Embryonic facial prominence (tissue), 1 donor: ENCODE results near the gene MIB1.
"Not testable (repeated sequence)": the region's sequence is repeated elsewhere in the genome, so short reads cannot be mapped to it uniquely, and the experiment has no call there.

Experiments
- DNase-seq: peaks from one replicate; pipeline ENCODE4 v3.0.0-alpha.2; 2016; ENCODE audit errors: extremely low spot score

Gene MIB1

DNA sequence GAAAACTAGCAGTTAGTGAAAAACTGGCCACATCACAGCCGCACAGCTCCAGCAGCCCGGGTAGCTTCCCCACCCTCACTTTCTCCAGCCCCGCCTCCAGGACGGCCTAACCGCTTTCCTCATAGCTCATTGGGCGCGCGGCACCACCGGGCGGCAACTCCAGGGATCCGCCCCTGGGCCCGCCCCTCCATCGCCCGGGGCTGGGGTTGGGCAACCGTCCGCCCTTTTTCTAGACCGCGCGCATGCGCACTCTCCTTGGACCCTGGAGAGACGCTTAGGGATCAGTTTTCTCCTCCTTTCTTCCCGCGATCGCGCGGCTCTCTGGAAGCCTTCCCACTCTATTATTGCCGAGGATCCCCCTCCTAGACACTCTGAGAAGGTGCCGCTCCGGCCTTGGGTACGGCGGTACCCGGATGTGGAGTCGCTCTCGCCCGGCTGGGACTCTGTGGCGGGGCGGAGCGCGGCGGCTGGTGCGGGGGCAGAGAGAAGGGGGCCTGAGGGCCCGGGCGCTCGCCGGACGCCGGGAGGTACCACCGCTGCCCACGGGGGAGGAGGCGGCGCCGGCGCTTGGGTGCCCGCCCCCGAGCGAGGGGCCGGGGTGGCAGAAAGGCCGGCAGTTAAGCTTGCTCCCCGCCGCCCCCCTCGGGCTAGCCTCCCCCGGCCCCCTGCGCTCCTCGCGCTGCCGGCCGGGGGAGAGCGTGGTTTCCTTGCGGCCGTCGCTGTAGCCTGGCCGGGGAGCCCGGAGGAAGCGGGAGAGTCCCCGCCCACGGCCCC, at the start of gene MIB1:
Gene MIB1, plus strand, starts transcription at position 255 of the 774 bp plus-strand sequence. CDS start 792 bp downstream, outside the sequence.
- DNase-seq, result peak; percentile 96

DNA sequence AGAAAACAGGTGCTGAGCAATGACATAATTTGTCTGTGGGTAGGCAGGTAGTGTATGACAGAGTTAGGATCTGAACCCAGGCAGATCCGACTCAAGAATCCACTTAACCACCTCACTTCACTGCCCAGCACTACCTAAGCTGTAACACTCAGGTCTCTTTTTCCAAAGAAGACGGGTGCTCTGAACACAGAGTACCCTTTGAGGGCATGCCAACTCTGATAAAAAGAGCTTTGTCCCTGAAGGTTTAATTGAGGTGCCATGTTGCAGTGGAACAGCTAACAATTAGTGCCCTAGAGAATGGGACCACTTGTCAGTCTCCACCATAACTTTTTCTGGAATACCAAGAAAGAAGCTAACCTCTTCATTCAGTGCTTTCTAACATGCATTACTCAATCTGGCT, 47.3 kb upstream of the MIB1 start:
- no peak for DNase-seq

DNA sequence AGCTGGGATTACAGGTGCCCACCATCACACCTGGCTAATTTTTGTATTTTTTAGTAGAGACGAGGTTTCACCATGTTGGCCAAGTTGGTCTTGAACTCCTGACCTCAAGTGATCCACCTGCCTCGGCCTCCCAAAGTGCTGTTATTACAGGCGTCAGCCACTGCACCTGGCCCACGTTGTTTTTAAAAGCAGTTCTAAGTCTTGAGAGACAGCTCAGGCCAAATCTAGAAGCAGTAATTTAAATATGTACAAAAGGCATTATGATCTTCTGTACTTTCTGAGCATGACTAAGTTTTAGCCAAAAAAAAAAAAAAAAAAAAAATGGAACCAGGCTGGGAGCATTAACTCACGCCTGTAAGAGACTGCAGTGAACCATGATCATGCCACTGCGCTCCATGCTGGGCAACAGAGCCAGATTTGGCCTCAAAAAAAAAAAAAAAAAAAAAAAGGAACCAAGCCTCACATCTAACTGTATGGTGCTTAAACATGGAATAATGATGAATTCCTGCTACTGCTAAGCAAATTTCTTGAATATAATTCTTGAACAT, 40.0 kb upstream of the MIB1 start:
- no peak for DNase-seq

DNA sequence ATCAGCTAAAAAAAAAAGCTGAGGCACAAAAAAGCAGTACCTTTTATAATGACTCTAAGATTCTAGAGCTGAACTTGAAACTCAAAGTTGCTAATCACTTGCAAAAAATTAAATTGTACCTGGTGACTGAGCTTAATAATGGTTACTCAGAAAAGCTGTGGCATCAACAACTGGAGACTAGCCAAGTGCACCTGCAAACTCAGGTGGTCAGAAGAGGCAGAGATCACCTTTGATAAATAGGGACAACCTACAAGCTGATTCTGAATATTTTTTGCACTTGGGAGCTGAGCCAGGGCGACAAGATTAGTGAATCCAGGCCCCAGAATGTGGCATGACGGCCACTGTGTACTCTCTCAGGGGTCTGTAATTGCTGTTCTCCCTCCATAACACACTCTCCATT, 39.0 kb upstream of the MIB1 start:
- no peak for DNase-seq

DNA sequence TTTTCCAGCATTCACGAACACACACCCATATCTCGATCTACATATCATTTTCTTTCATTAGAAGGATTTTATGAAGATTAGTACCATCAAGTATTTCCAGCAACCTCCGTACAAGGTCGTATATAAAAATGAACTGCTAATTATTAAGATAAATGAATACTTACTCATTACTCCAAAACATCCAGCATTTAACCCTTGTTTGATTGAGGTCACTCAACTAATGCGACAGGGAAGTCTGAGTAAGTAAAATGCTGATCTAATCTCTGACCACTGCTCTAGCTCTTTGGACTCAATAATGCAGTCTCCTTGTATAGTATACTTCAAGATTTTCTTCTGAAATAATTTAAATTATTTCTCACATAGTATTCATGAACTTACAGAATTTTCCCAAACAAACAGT, 38.0 kb upstream of the MIB1 start:
- no peak for DNase-seq

DNA sequence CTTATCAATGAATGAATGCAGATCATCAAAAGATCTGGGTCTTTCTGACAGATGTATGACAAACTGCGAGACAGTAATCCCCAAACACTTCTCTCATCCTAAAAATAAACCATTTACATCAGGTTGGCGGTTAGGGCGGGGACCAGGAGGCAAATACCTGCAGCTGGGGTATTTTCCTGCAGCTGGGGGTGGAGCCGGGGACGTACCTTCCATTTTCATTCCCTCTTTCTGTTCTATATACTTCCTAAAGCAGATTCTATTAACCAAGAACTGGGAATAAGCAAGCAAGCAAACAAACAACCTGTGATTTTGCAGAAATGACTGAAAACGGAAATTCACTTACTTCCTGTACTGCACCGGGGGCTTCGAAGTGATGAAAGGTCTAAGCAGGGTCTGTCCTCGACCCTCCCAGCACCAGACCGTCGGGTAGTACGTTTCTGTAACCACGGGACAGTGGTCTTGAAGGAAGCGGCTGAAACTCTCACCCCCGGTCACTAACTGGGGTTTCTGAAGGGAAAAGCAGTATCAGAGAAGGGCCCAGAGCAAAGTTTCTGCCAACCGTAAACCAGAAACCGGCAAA, 37.3 kb upstream of the MIB1 start:
- DNase-seq, result no peak

DNA sequence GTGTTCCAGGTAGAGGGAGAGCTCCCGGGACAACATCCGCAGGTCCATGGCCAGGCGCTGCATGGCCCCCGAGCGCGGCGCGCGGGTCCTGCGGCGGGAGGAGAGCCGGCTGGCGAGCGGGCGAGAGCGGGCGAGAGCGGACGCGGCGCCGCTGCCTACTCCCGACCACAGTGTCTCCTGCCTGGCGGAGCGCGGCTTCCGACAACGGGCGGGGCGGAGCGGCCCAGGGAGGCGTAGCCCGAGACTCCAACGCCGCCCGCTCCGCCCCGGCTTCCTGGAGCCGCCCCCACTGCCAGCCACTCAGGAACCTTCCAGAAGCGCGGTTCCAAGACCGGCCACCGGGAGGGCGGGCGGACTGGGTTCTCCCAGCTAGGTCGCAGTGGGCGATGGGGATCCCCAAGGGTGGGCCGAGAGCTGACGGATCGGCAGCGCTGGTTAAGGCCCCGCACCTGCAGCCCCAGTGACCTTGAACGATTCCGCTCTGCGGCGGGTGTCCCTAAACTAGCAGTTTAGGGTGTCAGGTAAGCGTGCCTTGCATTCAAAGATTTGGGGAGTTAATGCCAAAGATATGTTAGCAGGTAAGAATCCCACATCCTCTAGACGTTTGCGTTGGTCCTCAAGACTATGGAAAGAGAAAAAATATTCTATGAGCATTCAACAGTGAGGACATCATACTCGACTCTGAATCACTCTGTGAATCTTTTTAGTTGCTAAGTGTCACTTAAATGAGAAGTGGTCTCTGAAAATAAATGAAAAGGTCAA, 35.8 kb upstream of the MIB1 start, which contains the start of gene ABHD3:
Gene ABHD3, minus strand, starts transcription at position 172 of the 762 bp plus-strand sequence. Its CDS starts 109 bp downstream, at position 63.
- DNase-seq, result peak; percentile 61

DNA sequence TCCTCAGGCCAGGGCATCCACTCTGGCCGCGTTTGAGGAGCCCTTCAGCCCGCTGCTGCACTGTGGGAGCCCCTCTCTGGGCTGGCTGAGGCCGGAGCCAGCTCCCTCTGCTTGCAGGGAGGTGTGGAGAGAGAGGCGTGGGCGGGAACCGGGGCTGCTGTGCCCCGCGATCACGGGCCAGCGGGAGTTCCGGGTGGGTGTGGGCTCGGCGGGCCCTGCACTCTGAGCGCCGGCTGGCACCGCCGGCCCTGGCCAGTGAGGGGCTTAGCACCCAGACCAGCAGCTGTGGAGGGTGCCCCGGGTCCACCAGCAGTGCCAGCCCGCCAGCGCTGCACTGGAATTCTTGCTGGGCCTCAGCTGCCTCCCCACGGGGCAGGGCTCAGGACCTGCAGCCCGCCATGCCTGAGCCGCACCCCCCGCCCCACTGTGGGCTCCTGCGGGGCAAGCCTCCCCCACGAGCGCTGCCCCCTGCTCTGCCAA, 34.2 kb upstream of the MIB1 start:
- DNase-seq, result no peak

DNA sequence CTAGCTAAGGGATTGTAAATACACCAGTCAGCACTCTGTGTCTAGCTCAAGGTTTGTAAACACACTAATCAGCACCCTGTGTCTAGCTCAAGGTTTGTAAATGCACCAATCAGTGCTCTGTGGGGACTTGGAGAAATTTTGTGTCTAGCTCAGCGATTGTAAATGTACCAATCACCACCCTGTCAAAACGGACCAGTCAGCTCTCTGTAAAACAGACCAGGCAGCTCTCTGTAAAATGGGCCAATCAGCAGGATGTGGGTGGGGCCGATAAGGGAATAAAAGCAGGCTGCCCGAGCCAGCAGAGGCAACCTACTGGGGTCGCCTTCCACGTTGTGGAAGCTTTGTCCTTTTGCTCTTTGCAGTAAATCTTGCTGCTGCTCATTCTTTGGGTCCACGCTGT, 33.5 kb upstream of the MIB1 start:
- not testable (repeated sequence) for DNase-seq

DNA sequence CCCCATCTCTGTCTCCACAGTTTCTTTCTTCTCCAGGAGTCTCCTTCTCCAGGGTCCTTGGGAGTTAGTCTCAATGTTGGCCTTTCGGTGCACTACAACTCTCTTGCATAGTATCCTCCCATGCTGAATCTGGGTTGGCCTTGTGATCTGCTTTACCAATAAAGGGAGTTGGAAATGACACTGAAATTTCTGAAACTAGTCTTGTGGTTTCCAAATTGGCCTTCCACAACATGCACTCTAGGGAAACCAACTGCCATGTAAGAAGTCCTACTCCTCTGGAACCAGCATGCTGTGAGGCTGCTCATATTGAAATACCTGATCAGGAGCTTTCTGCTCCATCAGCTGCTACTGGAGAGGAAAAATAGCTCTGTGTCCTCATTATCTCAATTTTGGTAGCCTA, 26.1 kb upstream of the MIB1 start:
- no peak for DNase-seq

DNA sequence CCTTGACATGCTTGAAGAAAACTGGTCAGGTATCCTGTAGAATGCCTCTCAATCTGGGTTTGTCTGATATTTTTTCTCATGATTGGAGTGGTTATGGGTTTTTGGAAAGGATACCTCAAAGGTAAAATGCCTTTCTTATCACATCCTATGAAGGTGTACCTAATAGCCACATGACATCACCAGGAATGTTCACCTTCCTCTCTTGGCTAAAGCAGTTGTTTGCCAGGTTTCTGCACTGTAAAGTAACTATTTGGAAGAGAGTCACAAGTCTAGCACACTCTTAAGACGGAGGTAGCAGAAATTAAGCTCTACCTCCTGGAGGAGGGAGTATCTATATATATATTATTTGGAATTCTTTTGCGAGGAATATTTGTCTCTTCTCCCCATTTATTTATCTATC, 17.9 kb upstream of the MIB1 start:
- DNase-seq, result no peak

DNA sequence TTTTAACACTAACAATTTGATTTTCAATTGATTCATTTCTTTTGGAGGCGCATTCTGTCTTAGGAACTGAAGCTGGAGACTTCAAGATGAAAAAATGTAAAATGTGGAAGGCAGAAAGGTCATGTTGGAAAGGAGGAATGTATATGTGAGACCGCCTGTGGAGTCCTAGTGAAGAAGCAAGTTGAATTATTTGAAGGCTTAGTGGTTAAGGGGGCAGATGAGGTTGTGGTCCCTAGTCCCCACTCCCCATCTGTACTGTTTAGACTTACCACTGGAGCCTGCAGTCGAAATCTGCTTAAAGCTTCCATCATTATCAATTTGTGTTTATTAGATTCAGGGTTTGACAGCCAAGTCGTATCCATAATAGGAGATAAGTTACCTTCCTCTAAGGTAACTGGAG, 15.4 kb upstream of the MIB1 start:
- DNase-seq, result no peak

DNA sequence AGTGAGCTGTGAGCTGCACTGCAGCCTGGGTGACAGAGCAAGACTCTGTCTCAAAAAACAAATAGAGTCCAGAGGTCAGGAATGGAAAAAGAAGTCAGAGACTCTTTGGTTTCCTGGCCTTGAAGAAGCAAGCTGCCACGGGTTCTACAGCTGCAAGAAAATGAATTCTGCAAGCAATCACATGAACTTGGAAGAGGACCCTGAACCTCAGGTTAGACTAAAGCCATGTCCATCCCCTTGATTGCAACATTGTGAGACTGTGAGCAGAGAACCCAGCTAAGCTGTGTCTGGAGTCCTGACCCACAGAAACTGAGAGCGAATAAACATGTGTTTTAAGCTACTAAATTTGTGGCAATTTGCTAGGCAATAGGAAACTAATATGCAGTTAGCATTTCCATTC, 12.9 kb upstream of the MIB1 start:
- no peak for DNase-seq

DNA sequence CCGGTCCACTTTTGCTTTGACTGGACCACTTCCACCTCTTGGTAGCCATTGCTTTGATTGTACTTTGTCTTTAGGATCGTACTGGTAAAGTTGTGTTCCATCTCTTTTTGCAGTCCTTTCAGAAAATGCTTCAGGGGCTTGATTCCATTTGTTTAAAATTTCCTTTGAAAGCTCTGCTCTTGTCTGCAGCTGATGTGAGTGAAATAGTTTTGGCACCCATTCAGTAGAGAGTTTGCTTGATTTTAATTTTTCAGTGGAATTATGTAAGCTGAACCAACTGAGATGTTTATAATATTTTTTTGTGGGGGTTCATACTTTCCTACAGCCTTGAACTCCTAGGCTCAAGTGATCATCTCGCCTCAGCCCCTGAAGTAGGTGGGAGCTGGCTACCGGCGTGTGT, 7.6 kb upstream of the MIB1 start:
- no peak for DNase-seq

DNA sequence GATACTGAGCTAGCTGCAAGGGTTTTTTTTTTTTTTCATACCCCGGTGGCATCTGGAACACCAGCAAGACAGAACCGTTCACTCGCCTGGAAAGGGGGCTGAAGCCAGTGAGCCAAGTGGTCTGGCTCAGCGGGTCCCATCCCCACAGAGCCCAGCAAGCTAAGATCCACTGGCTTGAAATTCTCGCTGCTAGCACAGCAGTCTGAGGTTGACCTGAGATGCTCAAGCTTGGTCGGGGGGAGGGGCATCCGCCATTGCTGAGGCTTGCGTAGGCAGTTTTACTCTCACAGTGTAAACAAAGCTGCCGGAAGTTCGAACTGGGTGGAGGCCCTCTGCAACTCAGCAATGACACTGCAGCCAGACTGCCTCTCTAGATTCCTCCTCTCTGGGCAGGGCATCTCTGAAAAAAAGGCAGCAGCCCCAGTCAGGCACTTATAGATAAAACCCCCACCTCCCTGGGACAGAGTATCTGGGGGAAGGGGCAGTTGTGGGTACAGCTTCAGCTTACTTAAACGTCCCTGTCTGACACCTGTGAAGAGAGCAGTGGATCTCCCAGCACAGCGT, 5.1 kb upstream of the MIB1 start:
- DNase-seq, result no peak

DNA sequence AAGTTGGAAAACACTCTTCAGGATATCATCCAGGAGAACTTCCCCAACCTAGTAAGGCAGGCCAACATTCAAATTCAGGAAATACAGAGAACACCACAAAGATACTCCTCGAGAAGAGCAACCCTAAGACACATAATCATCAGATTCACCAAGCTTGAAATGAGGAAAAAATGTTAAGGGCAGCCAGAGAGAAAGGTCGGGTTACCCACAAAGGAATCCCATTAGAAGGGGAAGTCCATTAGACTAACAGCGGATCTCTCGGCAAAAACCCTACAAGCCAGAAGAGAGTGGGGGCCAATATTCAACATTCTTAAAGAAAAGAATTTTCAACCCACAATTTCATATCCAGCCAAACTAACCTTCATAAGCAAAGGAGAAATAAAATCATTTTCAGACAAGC, 3.7 kb upstream of the MIB1 start:
- DNase-seq, result not testable (repeated sequence)

DNA sequence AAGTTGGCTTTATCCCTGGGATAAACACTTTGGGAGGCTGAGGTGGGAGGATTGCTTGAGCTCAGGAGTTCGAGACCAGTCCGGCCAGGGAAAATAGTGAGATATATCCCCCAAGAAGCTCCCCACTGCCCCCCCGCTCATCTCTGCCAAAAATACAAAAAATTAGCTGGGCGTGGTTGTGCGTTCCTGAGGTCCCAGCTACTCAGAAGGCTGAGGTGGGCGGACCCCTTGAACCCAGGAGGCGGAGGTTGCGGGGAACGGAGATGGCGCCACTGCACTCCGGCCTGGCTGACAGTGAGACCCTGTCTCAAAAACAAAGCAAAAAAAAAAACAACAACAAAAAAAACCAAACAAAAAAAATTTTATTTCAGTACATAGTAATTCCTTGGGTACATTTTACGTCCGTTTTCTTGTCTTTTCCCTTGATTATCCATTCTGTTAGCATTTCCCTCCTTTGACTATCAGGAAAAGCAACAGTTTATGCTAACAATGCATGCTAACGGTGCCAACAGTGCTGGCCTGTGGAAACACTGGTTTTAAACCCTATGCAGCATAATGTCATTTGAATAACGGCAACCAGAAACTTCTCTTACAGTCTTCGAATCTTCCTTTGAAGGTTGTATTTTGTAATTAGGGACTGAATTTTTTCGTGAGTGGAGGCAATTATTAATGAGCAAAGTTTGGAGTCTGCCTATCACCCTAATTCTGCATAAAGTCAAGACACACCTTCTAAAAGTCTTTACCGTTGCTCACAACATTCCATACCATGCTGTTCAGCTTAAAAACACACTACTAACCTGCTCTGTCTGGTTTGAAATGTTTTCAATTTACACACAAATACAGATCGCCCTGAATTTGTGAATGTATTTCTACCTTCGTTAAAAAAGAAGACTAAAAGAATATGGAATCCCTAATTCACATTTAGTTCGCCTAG, 721 bp upstream of the MIB1 start:
- no peak for DNase-seq

DNA sequence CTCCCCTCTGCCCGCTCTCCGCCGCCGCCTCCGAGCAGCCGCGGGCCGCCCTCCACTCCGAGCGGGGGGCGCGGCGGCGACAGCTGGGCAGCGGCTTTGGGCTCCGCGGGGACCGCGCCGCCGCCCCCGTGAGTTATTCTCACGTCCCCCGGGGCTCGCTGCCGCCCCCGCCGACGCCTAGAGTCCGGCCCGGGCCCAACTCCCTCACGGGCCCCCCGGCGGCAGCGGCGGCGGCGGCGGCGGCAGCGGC, 645 bp downstream of the MIB1 start:
- DNase-seq, result no peak

DNA sequence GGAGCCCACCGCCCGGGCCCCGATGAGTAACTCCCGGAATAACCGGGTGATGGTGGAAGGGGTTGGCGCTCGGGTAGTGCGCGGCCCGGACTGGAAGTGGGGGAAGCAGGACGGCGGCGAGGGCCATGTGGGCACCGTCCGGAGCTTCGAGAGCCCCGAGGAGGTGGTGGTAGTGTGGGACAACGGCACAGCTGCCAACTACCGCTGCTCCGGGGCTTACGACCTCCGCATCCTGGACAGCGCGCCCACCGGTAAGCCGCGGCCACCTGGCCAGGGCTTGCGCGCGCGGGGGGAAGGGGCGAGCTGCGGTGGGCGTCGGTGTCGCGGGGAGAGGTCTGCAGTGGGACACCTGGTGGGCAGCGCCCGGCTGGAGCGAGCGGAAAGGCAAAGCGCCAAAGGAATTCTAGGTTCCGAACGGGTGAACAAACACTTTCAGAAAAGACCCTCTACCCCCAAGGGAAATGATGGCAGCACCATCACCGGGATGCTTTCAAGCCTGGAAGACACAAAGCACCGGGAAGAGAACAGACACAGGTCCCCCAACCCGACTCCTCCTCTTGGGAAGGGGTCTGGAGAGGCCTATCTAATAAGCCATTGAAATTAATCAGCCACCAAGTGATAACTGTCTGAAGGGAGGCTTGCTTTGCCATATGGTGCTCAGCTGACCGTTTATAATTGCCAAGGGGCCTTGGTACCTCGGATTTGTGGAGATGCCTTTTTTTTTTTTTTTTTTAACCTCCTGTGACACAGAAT, 1.1 kb downstream of the MIB1 start:
- DNase-seq, result no peak

DNA sequence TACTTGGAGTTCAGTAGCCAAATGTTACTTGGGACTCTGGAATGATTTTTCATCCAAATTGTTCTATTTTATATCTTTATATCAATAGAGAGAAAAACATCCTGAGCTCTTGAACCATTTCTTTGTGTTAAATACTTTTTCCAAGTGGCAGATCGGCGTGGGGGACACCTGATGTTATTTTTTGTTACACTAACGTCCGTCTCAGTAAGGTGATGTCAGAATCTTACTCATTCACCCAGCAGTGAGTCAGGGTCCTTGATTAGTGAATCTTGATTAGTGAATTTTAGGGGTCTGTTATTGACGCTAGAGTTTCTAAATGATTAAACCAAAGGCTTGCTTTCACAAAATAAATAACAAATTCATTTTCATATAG, 1.7 kb downstream of the MIB1 start:
- DNase-seq, result no peak
